Gastroesophageal sphincter (tissue), 3 donors: Measurements from ENCODE around the gene SNCB.

ENCODE experiments used
- CTCF ChIP-seq, 4 experiments: fragments of 200-600 bp in 2 of 4; fragments of 450-650 bp in 2 of 4; sonication (generic) in 1 of 4; IDR thresholded peaks; one replicate each; pipeline ENCODE4 v1.5.1; 2017 to 2019; ENCODE audit warnings: antibody characterized with exemption in 4 of 4, mild to moderate bottlenecking in 2 of 4, moderate library complexity in 2 of 4
- EP300 ChIP-seq: sonication (generic); formaldehyde crosslinking; IDR thresholded peaks from one replicate; pipeline ENCODE4 v1.6.1; 2017; ENCODE audit warnings: antibody characterized with exemption, mild to moderate bottlenecking
- POLR2A ChIP-seq, 2 donors: fragments of 450-650 bp; IDR thresholded peaks; one replicate each; pipeline ENCODE4 v1.6.1; 2017; ENCODE audit warnings: antibody characterized with exemption in 2 of 2, mild to moderate bottlenecking in 2 of 2, moderate library complexity in 1 of 2
- POLR2AphosphoS5 ChIP-seq: sonication (generic); formaldehyde crosslinking; IDR thresholded peaks from one replicate; pipeline ENCODE4 v1.6.1; 2017; ENCODE audit warnings: antibody characterized with exemption

DNA sequence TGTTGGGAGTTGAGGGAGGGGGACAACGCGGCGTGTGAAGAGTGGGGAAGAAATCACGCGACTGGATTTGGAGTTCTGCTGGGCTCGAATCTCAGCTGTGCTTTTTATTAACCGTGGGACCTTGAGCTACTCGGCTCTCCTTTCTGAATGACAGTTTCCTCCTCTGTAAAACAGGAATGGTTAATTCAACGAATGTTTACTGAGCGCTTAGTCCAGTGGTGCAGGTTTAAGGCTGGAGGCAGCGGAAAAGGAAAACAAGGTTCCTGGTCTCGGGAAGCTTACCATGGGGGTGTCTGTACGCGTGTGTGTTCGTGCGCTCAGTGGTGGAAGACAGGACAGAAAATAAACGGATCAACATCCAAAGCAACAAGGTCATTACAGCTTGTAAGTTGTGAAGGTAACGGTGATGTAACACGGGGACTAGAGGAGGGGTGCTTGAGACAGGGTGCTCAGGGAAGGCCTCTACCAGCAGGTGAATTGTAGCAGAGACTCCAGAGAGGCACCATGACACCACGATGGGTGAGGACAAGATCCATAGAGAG, 418 bp upstream of the SNCB start:
- TF ChIP-seq CTCF (IDR thresholded peaks at IDR 0.05) = no peak
- TF ChIP-seq POLR2AphosphoS5 = no peak
- no peak for TF ChIP-seq EP300
- TF ChIP-seq POLR2A (IDR thresholded peaks at IDR 0.05) = no peak
